ENCODE data around the gene SPATA4. TPM values are rescaled to one million over a fixed set of nuclear protein-coding genes. Genes with fewer than 3 reads are reported as not detected.

The SPATA4 gene
- total RNA-seq, 1 donor from 2014 or later = not detected

GRCh38 chr4:176189891-176190795, 5.2 kb downstream of the SPATA4 start:
- no peak for DNase-seq (ENCODE audit: low spot score)

- DNase-seq (ENCODE audit: low spot score) = no peak
Measured at GRCh38 chr4:176188654-176189053, 6.7 kb downstream of the SPATA4 start.

GRCh38 chr4:176187624-176188023, 7.8 kb downstream of the SPATA4 start:
- no peak for DNase-seq (ENCODE audit: low spot score)

- DNase-seq (ENCODE audit: low spot score) = no peak
Measured at GRCh38 chr4:176186671-176187395, 8.6 kb downstream of the SPATA4 start.

- no peak for DNase-seq (ENCODE audit: low spot score)
Measured at GRCh38 chr4:176186067-176186466, 9.3 kb downstream of the SPATA4 start.

GRCh38 chr4:176185051-176185450, 10.3 kb downstream of the SPATA4 start:
- DNase-seq (ENCODE audit: low spot score) = no peak

GRCh38 chr4:176163041-176163440, 32.3 kb downstream of the SPATA4 start:
- DNase-seq (ENCODE audit: low spot score) = no peak

- no peak for DNase-seq (ENCODE audit: low spot score)
Measured at GRCh38 chr4:176156656-176157055, 38.7 kb downstream of the SPATA4 start.

- no peak for DNase-seq (ENCODE audit: low spot score)
Measured at GRCh38 chr4:176153124-176153523, 42.3 kb downstream of the SPATA4 start.

GRCh38 chr4:176150704-176151103, 44.7 kb downstream of the SPATA4 start:
- no peak for DNase-seq (ENCODE audit: low spot score)

- no peak for DNase-seq (ENCODE audit: low spot score)
Measured at GRCh38 chr4:176150356-176150682, 45.1 kb downstream of the SPATA4 start.

GRCh38 chr4:176149680-176150355, 45.6 kb downstream of the SPATA4 start:
- DNase-seq (ENCODE audit: low spot score) = no peak

- DNase-seq (ENCODE audit: low spot score) = no peak
Measured at GRCh38 chr4:176142253-176142652, 53.1 kb downstream of the SPATA4 start.

- no peak for DNase-seq (ENCODE audit: low spot score)
Measured at GRCh38 chr4:176139518-176139917, 55.9 kb downstream of the SPATA4 start.

- DNase-seq (ENCODE audit: low spot score) = no peak
Measured at GRCh38 chr4:176137631-176138030, 57.8 kb downstream of the SPATA4 start.

- DNase-seq (ENCODE audit: low spot score) = no peak
Measured at GRCh38 chr4:176134670-176135069, 60.7 kb downstream of the SPATA4 start.

Other genes with a start within 250 kb of the SPATA4 start
- 5.5 TPM for gene WDR17, start 129.7 kb downstream of the SPATA4 start, total RNA-seq
- 1.7 TPM for gene ASB5, start 73.6 kb upstream of the SPATA4 start, total RNA-seq
- gene SPCS3, start 124.4 kb upstream of the SPATA4 start, total RNA-seq = 122 TPM

Data from ureter (tissue), 1 donor.